Measurements from ENCODE around the gene CXCR6. TPM values are rescaled to one million over a fixed set of nuclear protein-coding genes. Genes with fewer than 3 reads are reported as not detected.

Gene CXCR6
- total RNA-seq, 1 donor from 2014 or later = not detected

DNA sequence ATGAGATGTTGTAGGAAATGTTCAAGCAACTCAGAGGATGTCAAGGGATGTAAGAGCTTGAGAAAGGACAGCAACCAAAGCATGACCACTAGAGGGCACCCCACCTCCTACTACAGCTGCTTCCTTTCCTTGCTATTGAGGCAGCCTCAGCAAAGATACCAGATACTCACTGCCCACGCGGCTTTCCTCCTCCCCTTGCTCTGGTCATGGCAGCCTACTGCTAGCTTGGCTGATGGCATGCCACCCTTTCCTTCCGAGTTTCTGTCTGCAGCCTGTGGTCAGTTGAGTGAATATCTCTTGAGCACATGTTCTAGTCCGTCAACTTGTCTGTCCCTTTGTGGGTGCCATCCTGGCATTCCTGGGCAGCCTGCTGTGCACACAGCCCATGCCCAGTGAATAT is 4.4 kb upstream of the CXCR6 start:
- H3K4me3 Mint-ChIP-seq (ENCODE audit: unreplicated experiment) = no peak overlapping the region
- TF ChIP-seq, protein P1, sequence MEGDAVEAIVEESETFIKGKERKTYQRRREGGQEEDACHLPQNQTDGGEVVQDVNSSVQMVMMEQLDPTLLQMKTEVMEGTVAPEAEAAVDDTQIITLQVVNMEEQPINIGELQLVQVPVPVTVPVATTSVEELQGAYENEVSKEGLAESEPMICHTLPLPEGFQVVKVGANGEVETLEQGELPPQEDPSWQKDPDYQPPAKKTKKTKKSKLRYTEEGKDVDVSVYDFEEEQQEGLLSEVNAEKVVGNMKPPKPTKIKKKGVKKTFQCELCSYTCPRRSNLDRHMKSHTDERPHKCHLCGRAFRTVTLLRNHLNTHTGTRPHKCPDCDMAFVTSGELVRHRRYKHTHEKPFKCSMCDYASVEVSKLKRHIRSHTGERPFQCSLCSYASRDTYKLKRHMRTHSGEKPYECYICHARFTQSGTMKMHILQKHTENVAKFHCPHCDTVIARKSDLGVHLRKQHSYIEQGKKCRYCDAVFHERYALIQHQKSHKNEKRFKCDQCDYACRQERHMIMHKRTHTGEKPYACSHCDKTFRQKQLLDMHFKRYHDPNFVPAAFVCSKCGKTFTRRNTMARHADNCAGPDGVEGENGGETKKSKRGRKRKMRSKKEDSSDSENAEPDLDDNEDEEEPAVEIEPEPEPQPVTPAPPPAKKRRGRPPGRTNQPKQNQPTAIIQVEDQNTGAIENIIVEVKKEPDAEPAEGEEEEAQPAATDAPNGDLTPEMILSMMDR (IDR thresholded peaks at IDR 0.05; ENCODE audit: insufficient read depth, low read depth, low read length) = peak; percentile 93
- TF ChIP-seq EZH2 (IDR thresholded peaks at IDR 0.05; ENCODE audit: insufficient read depth, low read length) = no peak
- no peak overlapping the region for H2AFZ ChIP-seq (ENCODE audit: low read depth, low read length)
- H3K4me3 ChIP-seq (ENCODE audit: insufficient read depth, low read depth, low read length) = no peak overlapping the region
- no peaks in the 10 kb centered on the region for H4K20me1 ChIP-seq (ENCODE audit: insufficient read depth, low read length)
- H3K4me1 ChIP-seq (ENCODE audit: insufficient read depth, low read length) = peaks cover 4% of the 10 kb centered on the region
- peak; percentile 73 for DNase-seq (ENCODE audit: low read depth)
- H3K36me3 Mint-ChIP-seq (ENCODE audit: low read depth, unreplicated experiment) = peaks cover 17% of the 10 kb centered on the region
- peaks cover 9% of the 10 kb centered on the region for H3K36me3 ChIP-seq (ENCODE audit: insufficient read depth, low read length)
- peaks cover 19% of the 10 kb centered on the region for H3K4me1 Mint-ChIP-seq (ENCODE audit: low read depth, unreplicated experiment)
- peak; percentile 81 for FAIRE-seq
- no peak overlapping the region for H3K9ac ChIP-seq (ENCODE audit: low read length)
- H3K9me3 ChIP-seq (ENCODE audit: insufficient read depth, low read depth, low read length) = no peaks in the 10 kb centered on the region
- no peaks in the 10 kb centered on the region for H3K27me3 ChIP-seq (ENCODE audit: insufficient read depth, low read length)
- no peak overlapping the region for H3K27ac Mint-ChIP-seq (ENCODE audit: unreplicated experiment)
- no peaks in the 10 kb centered on the region for H3K27me3 Mint-ChIP-seq (ENCODE audit: low read depth, unreplicated experiment)
- H3K9me3 Mint-ChIP-seq (ENCODE audit: unreplicated experiment) = no peaks in the 10 kb centered on the region
- no peaks in the 10 kb centered on the region for H3K79me2 ChIP-seq (ENCODE audit: insufficient read depth, low read length)
- H3K4me2 ChIP-seq (ENCODE audit: low read length) = no peak overlapping the region
- H3K27ac ChIP-seq (ENCODE audit: low read depth, low read length) = no peak overlapping the region

DNA sequence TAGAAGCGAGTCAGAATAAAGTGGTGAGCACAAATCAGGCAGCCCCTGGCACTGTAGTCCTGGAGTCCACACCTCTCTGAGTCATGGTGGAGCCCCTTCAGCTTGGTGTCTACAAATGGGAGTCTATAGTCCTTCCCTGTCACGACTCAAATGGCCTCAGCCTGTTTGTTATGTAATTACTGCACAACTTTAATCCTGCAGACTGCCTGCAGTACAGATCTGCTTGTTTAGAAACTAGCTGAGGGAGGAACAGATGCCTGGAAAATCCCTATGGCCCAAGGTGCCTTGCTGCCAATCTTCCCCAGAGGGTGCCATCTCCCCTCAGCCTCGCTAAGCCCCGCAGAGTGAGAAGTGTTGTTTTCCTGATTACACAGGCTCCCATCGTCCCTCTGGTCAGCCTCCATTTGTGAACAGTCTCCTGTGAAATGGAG is 3.9 kb upstream of the CXCR6 start:
- no peak overlapping the region for H3K27ac ChIP-seq (ENCODE audit: low read depth, low read length)
- no peak overlapping the region for H3K4me3 Mint-ChIP-seq (ENCODE audit: unreplicated experiment)

More for the DNA sequence above, 3.9 kb upstream of the CXCR6 start:
- Mint-ChIP-seq H3K9me3 (ENCODE audit: unreplicated experiment) (no peaks in the 10 kb centered on the region), H3K36me3 (ENCODE audit: low read depth, unreplicated experiment) (peaks cover 14% of the 10 kb centered on the region), H3K27ac (ENCODE audit: unreplicated experiment) (no peak overlapping the region), H3K4me1 (ENCODE audit: low read depth, unreplicated experiment) (peaks cover 19% of the 10 kb centered on the region), H3K27me3 (ENCODE audit: low read depth, unreplicated experiment) (no peaks in the 10 kb centered on the region)
- H3K27me3 ChIP-seq (ENCODE audit: insufficient read depth, low read length) = no peaks in the 10 kb centered on the region
- no peak overlapping the region for H3K4me3 ChIP-seq (ENCODE audit: insufficient read depth, low read depth, low read length)
- H3K9ac ChIP-seq (ENCODE audit: low read length) = no peak overlapping the region
- peaks cover 4% of the 10 kb centered on the region for H3K36me3 ChIP-seq (ENCODE audit: insufficient read depth, low read length)
- H4K20me1 ChIP-seq (ENCODE audit: insufficient read depth, low read length) = no peaks in the 10 kb centered on the region
- no peak for TF ChIP-seq EZH2 (IDR thresholded peaks at IDR 0.05; ENCODE audit: insufficient read depth, low read length)
- TF ChIP-seq, protein P1 (IDR thresholded peaks at IDR 0.05; ENCODE audit: insufficient read depth, low read depth, low read length) = no peak
- peak; percentile 3 for DNase-seq (ENCODE audit: low read depth)
- H3K79me2 ChIP-seq (ENCODE audit: insufficient read depth, low read length) = no peaks in the 10 kb centered on the region
- no peak for FAIRE-seq
- no peak overlapping the region for H2AFZ ChIP-seq (ENCODE audit: low read depth, low read length)
- H3K4me2 ChIP-seq (ENCODE audit: low read length) = no peak overlapping the region
- H3K4me1 ChIP-seq (ENCODE audit: insufficient read depth, low read length) = peaks cover 4% of the 10 kb centered on the region
- no peaks in the 10 kb centered on the region for H3K9me3 ChIP-seq (ENCODE audit: insufficient read depth, low read depth, low read length)
